ENCODE results near the gene ARHGAP9.
"Not testable (repeated sequence)": the region's sequence is repeated elsewhere in the genome, so short reads cannot be mapped to it uniquely, and the experiment has no call there.

The ARHGAP9 gene

GRCh38 chr12:57456145-57456700 is 23.4 kb downstream of the ARHGAP9 start:
- peak; percentile 3 for DNase-seq

DNA sequence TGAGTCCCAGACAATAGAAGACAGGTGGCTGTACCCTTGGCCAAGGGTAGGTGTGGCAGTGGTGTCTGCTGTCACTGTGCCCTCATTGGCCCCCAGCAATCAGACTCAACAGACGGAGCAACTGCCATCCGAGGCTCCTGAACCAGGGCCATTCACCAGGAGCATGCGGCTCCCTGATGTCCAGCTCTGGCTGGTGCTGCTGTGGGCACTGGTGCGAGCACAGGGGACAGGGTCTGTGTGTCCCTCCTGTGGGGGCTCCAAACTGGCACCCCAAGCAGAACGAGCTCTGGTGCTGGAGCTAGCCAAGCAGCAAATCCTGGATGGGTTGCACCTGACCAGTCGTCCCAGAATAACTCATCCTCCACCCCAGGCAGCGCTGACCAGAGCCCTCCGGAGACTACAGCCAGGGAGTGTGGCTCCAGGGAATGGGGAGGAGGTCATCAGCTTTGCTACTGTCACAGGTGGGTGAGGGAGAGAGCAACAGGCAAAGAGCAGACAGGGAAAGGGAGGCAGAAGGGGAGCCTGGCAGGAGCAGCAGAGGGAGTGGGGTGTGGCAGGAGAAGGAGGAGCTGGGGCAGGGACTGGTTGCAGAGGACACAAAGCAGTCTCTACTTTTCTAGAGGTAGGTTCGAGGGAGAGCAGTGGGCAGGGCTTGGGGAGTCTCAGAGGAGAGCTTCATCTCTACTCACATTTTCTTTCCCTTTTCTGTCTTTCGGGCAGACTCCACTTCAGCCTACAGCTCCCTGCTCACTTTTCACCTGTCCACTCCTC is 24.1 kb downstream of the ARHGAP9 start:
- DNase-seq = no peak

GRCh38 chr12:57454566-57455373 is 24.9 kb downstream of the ARHGAP9 start, which contains the start of gene INHBE:
Gene INHBE (plus strand): TSS chr12:57455307. CDS start chr12:57455537, 230 bp downstream.
- DNase-seq = peak; percentile 28

DNA sequence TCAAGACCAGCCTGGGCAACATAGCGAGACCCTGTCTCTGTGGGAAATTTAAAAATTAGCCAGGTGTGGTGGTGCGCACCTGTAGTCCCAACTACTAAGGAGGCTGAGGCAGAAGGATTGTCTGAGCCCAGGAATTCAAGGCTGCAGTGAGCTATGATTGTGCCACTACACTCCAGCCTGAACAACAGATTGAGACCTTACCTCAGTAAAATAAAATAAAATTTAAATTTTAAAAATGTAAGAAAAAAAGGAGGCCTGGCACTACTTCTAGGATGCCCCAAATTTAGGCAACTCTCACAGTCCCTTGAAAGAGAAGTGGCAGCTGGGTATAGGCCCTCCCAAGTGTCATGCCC is 25.5 kb downstream of the ARHGAP9 start:
- DNase-seq = no peak

GRCh38 chr12:57452937-57453509 is 26.6 kb downstream of the ARHGAP9 start:
- DNase-seq = peak; percentile 65

DNA sequence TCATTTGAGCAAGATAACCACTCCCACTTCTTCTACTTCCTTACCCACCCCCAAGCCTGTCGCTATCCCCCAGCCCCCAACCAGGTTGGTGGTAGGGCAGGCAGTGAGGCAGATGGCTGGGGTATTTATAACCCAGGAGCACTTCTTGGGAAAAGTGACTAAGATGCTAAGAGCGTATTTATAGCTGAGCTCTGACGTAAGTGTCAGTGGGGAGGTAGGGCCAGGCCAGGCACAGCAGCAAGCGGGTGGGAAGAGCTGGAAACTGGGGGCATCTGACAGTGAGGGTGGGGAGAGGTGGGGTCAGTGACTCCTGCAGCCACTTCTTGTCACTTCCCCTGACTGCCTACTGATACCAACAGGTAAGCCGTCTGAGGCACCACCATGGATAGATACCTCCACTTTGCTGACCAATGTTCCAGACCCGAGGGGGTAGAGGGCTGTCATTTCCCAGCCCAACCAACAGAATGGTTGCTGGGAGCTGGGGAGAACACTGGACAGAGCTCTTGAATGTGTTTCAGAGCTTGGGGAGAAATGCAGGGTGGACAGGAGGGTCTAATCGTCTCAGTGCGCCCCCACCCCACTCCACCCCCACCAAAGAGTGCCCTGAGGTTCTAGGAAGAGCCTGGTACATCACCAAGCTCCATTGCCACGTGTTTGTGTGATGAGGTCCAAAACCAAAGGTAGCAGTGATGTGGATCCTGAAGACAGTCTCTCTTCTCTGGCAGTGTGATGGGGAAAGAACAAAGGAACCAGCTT is 27.3 kb downstream of the ARHGAP9 start:
- DNase-seq = no peak

- no peak for DNase-seq
Measured at GRCh38 chr12:57451233-57451778, 28.4 kb downstream of the ARHGAP9 start.

- DNase-seq = no peak
Measured at GRCh38 chr12:57450057-57450456, 29.6 kb downstream of the ARHGAP9 start.

- DNase-seq = no peak
Measured at GRCh38 chr12:57449375-57449774, 30.3 kb downstream of the ARHGAP9 start.

DNA sequence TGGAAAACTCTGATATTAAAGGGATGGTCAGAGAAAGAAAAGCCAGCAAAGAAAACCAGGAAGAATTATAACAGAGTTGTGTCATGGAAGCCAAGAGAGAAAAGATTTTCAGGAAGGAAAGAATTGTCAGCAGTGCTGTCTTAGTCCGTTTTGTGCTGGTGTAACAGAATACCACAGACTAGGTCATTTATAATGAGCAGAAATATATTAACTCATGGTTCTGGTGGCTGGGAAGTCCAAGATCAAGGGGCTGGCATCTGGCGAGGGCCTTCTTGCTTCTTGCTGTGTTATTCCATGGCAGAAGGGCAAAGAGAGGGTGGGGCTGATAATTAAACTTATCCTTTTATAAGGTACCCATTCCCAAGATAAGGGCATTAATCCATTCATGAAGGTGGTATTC is 31.0 kb downstream of the ARHGAP9 start:
- DNase-seq = no peak

DNA sequence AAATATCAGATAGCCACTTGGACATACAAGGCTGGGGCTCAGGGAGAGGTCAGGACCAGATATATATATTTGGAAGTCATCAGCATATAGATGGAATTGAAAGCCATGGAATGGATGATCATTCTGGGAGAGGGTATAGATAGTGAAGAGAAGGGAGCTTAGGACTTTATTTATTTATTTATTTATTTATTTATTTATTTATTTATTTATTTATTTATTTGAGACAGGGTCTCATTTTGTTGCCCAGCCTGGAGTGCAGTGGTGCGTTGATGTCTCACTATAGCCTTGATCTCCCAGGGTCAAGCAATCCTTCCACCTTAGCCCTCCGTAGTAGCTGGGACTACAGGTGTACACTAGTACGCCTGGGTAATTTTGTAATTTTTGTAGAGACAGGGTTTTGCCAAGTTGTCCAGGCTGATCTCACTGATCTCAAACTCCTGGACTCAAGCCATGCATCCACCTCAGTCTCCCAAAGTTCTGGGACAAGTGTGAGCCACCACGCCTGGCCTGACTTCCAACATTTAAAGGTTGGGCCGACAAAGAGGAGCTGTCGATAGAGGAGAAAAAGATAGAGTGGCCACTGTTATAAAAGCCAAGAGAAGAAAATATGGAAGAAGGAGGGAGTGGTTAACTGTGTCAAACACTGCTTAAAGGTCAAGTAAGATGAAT is 33.2 kb downstream of the ARHGAP9 start:
- no peak for DNase-seq

- DNase-seq = no peak
Measured at GRCh38 chr12:57444744-57445143, 34.9 kb downstream of the ARHGAP9 start.

GRCh38 chr12:57444337-57444736 is 35.3 kb downstream of the ARHGAP9 start:
- DNase-seq = not testable (repeated sequence)

DNA sequence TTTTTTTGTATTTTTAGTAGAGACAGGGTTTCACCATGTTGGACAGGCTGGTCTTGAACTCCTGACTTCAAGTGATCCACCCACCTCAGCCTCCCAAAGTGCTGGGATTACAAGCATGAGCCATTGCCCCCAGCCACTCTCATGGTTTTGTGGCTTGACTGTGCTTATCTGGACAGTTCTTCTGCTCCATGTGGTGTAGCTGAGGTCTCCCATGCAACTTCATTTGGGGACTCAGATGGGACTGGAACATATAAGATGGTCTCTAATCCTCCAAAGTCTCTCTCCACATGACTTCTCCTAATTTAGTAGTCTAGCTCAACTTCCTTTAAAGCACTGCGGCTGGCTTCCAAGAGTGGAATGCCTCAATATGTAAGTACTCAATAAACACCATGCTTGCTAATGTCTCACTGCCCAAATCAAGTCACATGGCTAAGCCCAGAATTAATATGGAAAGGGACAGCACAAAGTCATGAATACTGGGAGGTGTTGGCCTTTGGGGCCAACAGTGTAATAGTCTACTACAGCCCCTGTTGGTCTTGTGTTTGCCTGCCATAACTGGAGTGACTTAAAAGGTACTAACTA is 37.7 kb downstream of the ARHGAP9 start:
- DNase-seq = no peak

DNA sequence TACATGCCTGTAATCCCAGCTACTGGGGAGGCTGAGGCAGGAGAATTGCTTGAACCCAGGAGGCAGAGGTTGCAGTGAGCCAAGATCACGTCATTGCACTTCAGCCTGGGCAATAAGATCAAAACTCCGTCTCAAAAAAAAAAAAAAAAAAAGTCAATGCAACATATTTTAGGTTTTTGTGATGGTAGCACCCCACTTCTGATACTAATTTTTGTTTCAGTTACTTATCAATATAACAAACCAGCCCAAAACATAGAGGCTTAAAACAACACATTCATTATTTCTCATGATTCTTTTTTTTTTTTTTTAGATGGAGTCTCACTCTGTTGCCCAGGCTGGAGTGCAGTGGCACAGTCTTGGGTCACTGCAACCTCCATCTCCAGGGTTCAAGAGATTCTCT is 38.3 kb downstream of the ARHGAP9 start:
- not testable (repeated sequence) for DNase-seq

- no peak for DNase-seq
Measured at GRCh38 chr12:57439762-57440266, 39.9 kb downstream of the ARHGAP9 start.

DNA sequence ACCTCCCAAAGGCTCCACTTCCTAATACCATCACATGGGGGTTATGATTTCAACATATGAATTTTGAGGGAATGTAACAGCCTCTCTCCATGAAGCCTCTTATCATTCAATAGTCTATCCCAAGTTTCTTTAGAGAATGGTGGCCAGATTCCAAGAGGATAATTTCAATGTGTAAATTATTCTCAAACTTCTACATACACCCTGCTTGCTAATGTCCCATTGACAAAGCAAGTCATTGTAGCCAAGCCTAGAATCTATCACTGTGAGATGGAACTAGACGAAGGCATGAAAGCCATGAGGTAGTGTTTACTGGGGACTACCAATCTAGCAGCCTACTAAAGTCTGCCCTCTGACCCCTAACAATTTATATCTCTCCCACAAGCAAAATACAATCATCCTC is 41.3 kb downstream of the ARHGAP9 start:
- no peak for DNase-seq

DNA sequence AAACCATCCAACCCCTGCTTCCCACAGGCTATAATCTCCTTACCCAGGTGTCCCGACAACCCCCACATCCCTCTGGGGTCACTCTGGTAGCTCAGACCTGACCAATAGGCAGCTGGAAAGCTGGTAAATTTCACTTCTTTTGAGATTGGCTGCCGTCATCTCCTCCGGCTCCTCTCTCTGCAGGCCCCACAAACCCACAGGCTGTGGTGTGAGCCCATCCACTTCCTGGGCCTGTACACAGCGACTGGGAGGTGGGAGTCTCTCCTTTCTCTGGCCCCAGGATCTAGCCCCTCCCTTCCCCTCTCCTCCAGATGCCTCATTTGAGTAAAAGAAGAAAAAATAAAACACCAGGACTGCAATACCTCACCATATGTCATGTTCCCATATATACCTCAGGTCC is 44.4 kb downstream of the ARHGAP9 start:
- no peak for DNase-seq

GRCh38 chr12:57434517-57435223 is 45.0 kb downstream of the ARHGAP9 start, which contains the start of gene INHBC:
Gene INHBC (plus strand): TSS chr12:57434784. CDS start chr12:57434887, 103 bp downstream.
- DNase-seq = no peak

- DNase-seq = no peak
Measured at GRCh38 chr12:57433370-57433769, 46.3 kb downstream of the ARHGAP9 start.
